B cell (primary cell): ENCODE data around the gene RNGTT.

Source experiments
- EZH2 ChIP-seq: IDR thresholded peaks from 2 replicates; pipeline ENCODE4 v1.6.1; 2012; ENCODE audit warnings: borderline replicate concordance, low read depth, mild to moderate bottlenecking, moderate library complexity, low read length; ENCODE audit not compliant: insufficient read depth, poor library complexity, severe bottlenecking
- TF ChIP-seq, protein P1 (sequence below): fragments of 200-600 bp; IDR thresholded peaks from one replicate; pipeline ENCODE4 v1.8.0; 2022; ENCODE audit warnings: antibody characterized with exemption, mild to moderate bottlenecking

DNA sequence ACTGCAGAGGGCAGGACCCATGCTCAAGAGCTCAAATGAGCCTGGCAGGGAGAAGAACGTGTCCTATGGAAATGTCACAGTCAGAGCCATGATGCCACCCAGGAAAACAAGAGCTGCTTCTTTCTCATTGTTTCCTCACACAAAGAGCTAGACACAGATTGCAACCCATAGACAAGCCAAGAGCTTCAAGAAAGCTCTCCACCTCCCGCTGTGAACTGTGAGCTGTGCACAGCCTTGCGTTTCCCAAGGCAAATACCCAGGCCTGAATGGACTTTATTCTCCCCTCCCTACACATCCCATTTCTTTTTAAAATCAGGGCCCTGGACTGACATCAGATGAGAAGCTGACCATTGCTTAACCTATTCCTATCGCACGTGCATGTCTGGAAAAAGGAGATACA, 388.8 kb downstream of the RNGTT start:
- TF ChIP-seq, protein P1, sequence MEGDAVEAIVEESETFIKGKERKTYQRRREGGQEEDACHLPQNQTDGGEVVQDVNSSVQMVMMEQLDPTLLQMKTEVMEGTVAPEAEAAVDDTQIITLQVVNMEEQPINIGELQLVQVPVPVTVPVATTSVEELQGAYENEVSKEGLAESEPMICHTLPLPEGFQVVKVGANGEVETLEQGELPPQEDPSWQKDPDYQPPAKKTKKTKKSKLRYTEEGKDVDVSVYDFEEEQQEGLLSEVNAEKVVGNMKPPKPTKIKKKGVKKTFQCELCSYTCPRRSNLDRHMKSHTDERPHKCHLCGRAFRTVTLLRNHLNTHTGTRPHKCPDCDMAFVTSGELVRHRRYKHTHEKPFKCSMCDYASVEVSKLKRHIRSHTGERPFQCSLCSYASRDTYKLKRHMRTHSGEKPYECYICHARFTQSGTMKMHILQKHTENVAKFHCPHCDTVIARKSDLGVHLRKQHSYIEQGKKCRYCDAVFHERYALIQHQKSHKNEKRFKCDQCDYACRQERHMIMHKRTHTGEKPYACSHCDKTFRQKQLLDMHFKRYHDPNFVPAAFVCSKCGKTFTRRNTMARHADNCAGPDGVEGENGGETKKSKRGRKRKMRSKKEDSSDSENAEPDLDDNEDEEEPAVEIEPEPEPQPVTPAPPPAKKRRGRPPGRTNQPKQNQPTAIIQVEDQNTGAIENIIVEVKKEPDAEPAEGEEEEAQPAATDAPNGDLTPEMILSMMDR = no peak
- no peak for TF ChIP-seq EZH2
